GM23338 (cell line): ENCODE results near the gene FUT6. TPM values are rescaled to one million over a fixed set of nuclear protein-coding genes. Genes with fewer than 3 reads are reported as not detected.

Experiments used
- ATAC-seq: fragments of 200-7000 bp; cut with Tn5 transposase; 3 replicates; pipeline ENCODE4 v1.9.1; 2020
- DNase-seq: peaks from one replicate; pipeline ENCODE4 v3.0.0-alpha.2; 2015; ENCODE audit warnings: low spot score
- H2AFZ ChIP-seq: fragments of 200-600 bp; sonication (generic); 2 replicates; pipeline ENCODE4 v1.8.0; 2016; ENCODE audit warnings: antibody characterized with exemption, mild to moderate bottlenecking, moderate library complexity
- H3F3A ChIP-seq: fragments of 200-600 bp; sonication (generic); replicated peaks from 2 replicates; pipeline ENCODE4 v1.8.0; 2017; ENCODE audit warnings: antibody characterized with exemption, mixed run types, low read depth
- H3K27ac ChIP-seq: fragments of 200-600 bp; sonication (generic); 2 replicates; pipeline ENCODE4 v1.6.1; 2016; ENCODE audit warnings: low read depth
- H3K27me3 ChIP-seq: fragments of 200-600 bp; sonication (generic); 2 replicates; pipeline ENCODE4 v1.8.0; 2016; ENCODE audit warnings: mild to moderate bottlenecking, mixed run types, moderate library complexity; ENCODE audit not compliant: insufficient read depth
- H3K36me3 ChIP-seq: fragments of 200-600 bp; sonication (generic); 2 replicates; pipeline ENCODE4 v1.8.0; 2016; ENCODE audit warnings: mild to moderate bottlenecking; ENCODE audit not compliant: insufficient read depth
- H3K4me1 ChIP-seq: fragments of 200-600 bp; sonication (generic); 2 replicates; pipeline ENCODE4 v1.8.0; 2016; ENCODE audit warnings: mild to moderate bottlenecking, moderate library complexity; ENCODE audit not compliant: insufficient read depth
- H3K4me2 ChIP-seq: fragments of 200-600 bp; sonication (generic); 2 replicates; pipeline ENCODE4 v1.7.1; 2017; ENCODE audit warnings: mixed run types
- H3K4me3 ChIP-seq: fragments of 200-600 bp; sonication (generic); 2 replicates; pipeline ENCODE4 v1.6.1; 2016; ENCODE audit warnings: mixed run types
- H3K79me2 ChIP-seq: fragments of 200-600 bp; sonication (generic); replicated peaks from 2 replicates; pipeline ENCODE4 v1.8.0; 2017; ENCODE audit warnings: mild to moderate bottlenecking; ENCODE audit not compliant: insufficient read depth
- H3K9me2 ChIP-seq: fragments of 200-600 bp; sonication (generic); 2 replicates; pipeline ENCODE4 v1.8.0; 2017; ENCODE audit not compliant: insufficient read depth
- H4K20me1 ChIP-seq: fragments of 200-600 bp; sonication (generic); replicated peaks from 2 replicates; pipeline ENCODE4 v1.8.0; 2017; ENCODE audit warnings: mild to moderate bottlenecking; ENCODE audit not compliant: insufficient read depth
- H3K27ac Mint-ChIP-seq: 2 replicates; pipeline ENCODE4 v1.8.0; 2020; ENCODE audit warnings: inconsistent platforms, mild to moderate bottlenecking, moderate library complexity, mixed read lengths
- H3K27me3 Mint-ChIP-seq: 3 replicates; pipeline ENCODE4 v1.8.0; 2022; ENCODE audit warnings: low read depth, mild to moderate bottlenecking, moderate library complexity, mixed read lengths, inconsistent platforms; ENCODE audit not compliant: insufficient read depth, poor library complexity
- H3K36me3 Mint-ChIP-seq: 3 replicates; pipeline ENCODE4 v1.8.0; 2021; ENCODE audit warnings: low read depth, mild to moderate bottlenecking, inconsistent platforms, moderate library complexity, mixed read lengths
- H3K4me1 Mint-ChIP-seq: 3 replicates; pipeline ENCODE4 v1.8.0; 2020; ENCODE audit warnings: mild to moderate bottlenecking, inconsistent platforms, mixed read lengths
- H3K4me3 Mint-ChIP-seq: 3 replicates; pipeline ENCODE4 v1.8.0; 2021; ENCODE audit warnings: moderate library complexity, mild to moderate bottlenecking, inconsistent platforms, mixed read lengths
- H3K9me3 Mint-ChIP-seq: 3 replicates; pipeline ENCODE4 v1.8.0; 2020; ENCODE audit warnings: moderate library complexity, mild to moderate bottlenecking, inconsistent platforms, mixed read lengths
- CREB1 ChIP-seq: fragments of 250-450 bp; sonication (Bioruptor Pico); IDR thresholded peaks from 2 replicates; pipeline ENCODE4 v1.5.0; 2020; ENCODE audit warnings: low read depth, mild to moderate bottlenecking, moderate library complexity
- CTCF ChIP-seq, 2 experiments: fragments of 200-600 bp in 1 of 2; sonication (generic) in 1 of 2; conservative IDR thresholded peaks; 2 replicates each; pipeline versions ENCODE4 v1.5.1 to v1.6.1; 2016 to 2017; ENCODE audit warnings: antibody characterized with exemption in 2 of 2, low read depth in 2 of 2, mild to moderate bottlenecking in 2 of 2, moderate library complexity in 1 of 2
- EZH2phosphoT487 ChIP-seq: fragments of 200-600 bp; sonication (generic); IDR thresholded peaks from one replicate; pipeline ENCODE4 v1.8.1; 2018; ENCODE audit warnings: antibody characterized with exemption; ENCODE audit not compliant: unreplicated experiment
- POLR2AphosphoS5 ChIP-seq: IDR thresholded peaks from 2 replicates; pipeline ENCODE4 v1.6.1; 2016; ENCODE audit warnings: antibody characterized with exemption, low read depth
- REST ChIP-seq: IDR thresholded peaks from one replicate; pipeline ENCODE4 v1.6.1; 2018; ENCODE audit warnings: antibody characterized with exemption; ENCODE audit not compliant: unreplicated experiment
- STAT1 ChIP-seq: IDR thresholded peaks from one replicate; pipeline ENCODE4 v1.6.1; 2016; ENCODE audit warnings: antibody characterized with exemption; ENCODE audit not compliant: unreplicated experiment
- ZNF331 ChIP-seq: fragments of 250-450 bp; sonication (Bioruptor Pico); IDR thresholded peaks from 2 replicates; pipeline ENCODE4 v1.5.0; 2020; ENCODE audit warnings: low read depth, mild to moderate bottlenecking, moderate library complexity
- ZNF462 ChIP-seq: fragments of 250-450 bp; sonication (Bioruptor Pico); IDR thresholded peaks from 2 replicates; pipeline ENCODE4 v1.5.0; 2020; ENCODE audit warnings: mild to moderate bottlenecking, moderate library complexity
- polyA plus RNA-seq: library from polyadenylated mRNA; unstranded; fragments of >200 nt; fragmentation: Nextera tagmentation; extraction: Ambion mirVana; gene quantifications from 2 replicates; pipeline ENCODE4 v1.2.1, GENCODE V29; 2016
- total RNA-seq: library from RNA; depleted of rRNA; stranded (reverse); fragments of >200 nt; shearing (Covaris generic); gene quantifications from 2 replicates; pipeline ENCODE4 v1.2.3, GENCODE V29; 2014

Gene FUT6
- total and polyA plus RNA-seq, 2 experiments from 2014 or later = not detected

GRCh38 chr19:5863030-5863665 lies 23.6 kb upstream of the FUT6 start:
- no peaks in the 10 kb centered on the region for H3F3A ChIP-seq
- Mint-ChIP-seq H3K36me3 (no peaks in the 10 kb centered on the region; the same call in 2 of the 3 replicates), H3K4me3 (no peak overlapping the region), H3K27ac (no peak overlapping the region), H3K4me1 (no peaks in the 10 kb centered on the region), H3K27me3 (peaks cover 13% of the 10 kb centered on the region), H3K9me3 (peaks cover 3% of the 10 kb centered on the region; the same call in 1 of the 3 replicates)
- no peaks in the 10 kb centered on the region for H3K27me3 ChIP-seq
- no peaks in the 10 kb centered on the region for H3K9me2 ChIP-seq
- no peak for DNase-seq
- H3K27ac ChIP-seq = no peak overlapping the region
- H4K20me1 ChIP-seq = no peaks in the 10 kb centered on the region
- ATAC-seq = no peak
- no peaks in the 10 kb centered on the region for H3K36me3 ChIP-seq
- no peaks in the 10 kb centered on the region for H3K4me1 ChIP-seq
- TF ChIP-seq EZH2phosphoT487 = no peak
- TF ChIP-seq CREB1 (CRISPR knock-in tag) = no peak
- H3K4me2 ChIP-seq = no peak overlapping the region
- H3K79me2 ChIP-seq = no peaks in the 10 kb centered on the region
- no peak overlapping the region for H2AFZ ChIP-seq
- no peak overlapping the region for H3K4me3 ChIP-seq

- Histone ChIP-seq H3K27ac (no peak overlapping the region), H3F3A (no peaks in the 10 kb centered on the region), H3K4me1 (no peaks in the 10 kb centered on the region), H3K36me3 (no peaks in the 10 kb centered on the region), H3K79me2 (no peaks in the 10 kb centered on the region), H4K20me1 (no peaks in the 10 kb centered on the region), H3K4me2 (no peak overlapping the region), H3K4me3 (no peak overlapping the region), H2AFZ (no peak overlapping the region), H3K9me2 (no peaks in the 10 kb centered on the region), H3K27me3 (no peaks in the 10 kb centered on the region)
- DNase-seq = no peak
- Mint-ChIP-seq H3K9me3 (no peaks in the 10 kb centered on the region), H3K4me3 (no peak overlapping the region), H3K36me3 (no peaks in the 10 kb centered on the region), H3K4me1 (no peaks in the 10 kb centered on the region), H3K27me3 (peaks cover 9% of the 10 kb centered on the region), H3K27ac (no peak overlapping the region)
- no peak for ATAC-seq
- TF ChIP-seq ZNF462 (CRISPR knock-in tag) = no peak
- no peak for TF ChIP-seq REST
- TF ChIP-seq ZNF331 (CRISPR knock-in tag) = no peak
- TF ChIP-seq POLR2AphosphoS5 = no peak
- TF ChIP-seq CTCF (conservative IDR thresholded peaks at IDR 0.05; ENCODE audit: low read depth in 2 of 2) = no peak
- no peak for TF ChIP-seq STAT1
Measured at GRCh38 chr19:5857203-5858081, 17.9 kb upstream of the FUT6 start.
